GM21381 (cell line): ENCODE data around the gene C19orf12.

ENCODE experiments used
- ATAC-seq: cut with Tn5 transposase; IDR thresholded peaks from one replicate; pipeline ENCODE4 v1.9.1; 2021; ENCODE audit warnings: mild to moderate bottlenecking, moderate library complexity; ENCODE audit not compliant: unreplicated experiment

The C19orf12 gene

DNA sequence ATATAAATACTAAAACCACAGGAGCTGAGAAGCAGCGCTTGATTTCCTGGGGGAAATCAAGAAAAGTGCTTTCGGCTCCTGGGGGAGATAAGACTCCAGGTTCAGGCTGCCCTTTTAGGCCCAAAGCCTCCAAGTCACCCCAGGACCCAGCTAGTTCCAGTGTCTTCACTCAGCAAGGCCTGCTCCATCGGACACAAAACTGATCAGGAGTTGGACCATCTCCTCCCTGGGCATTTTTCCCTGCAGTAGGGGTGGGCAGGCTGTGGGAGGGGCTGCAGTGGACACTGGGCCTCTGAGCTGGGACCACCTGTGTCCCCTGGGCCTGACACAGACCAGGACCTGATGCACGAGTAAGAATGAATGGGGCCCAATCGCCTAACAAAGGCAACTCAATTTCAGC, 15.2 kb downstream of the C19orf12 start:
- no peak for ATAC-seq

DNA sequence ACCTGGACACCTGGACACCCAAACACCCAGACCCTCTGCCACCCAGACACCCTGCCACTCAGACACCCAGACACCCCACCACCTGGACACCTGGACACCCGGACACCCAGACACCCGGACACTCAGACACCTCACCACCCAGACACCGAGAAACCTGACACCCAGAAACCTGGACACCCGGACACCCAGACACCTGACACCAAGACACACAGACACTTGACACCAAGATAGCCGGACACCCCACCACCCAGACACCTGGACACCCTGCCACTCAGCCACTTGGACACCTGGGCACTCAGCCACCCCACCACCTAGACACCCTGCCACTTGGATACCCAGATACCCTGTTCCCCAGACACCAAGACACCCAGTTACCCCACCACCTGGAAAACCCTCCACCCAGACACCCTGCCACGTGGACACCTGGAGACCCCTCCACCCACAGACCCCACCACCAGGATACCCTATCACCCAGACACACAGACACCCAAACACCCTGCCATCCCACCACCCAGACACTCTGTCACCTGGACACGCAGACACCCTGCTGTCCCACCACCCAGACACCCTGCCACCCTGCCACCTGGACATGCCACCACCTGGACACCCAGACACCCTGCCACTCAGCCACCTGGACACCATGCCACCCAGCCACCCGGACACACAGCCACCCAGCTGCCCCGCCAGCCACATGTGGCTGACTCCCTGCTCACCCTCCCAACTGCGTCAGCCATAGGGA, 17.4 kb downstream of the C19orf12 start:
- ATAC-seq: no peak

- ATAC-seq: no peak
These were observed 18.6 kb downstream of the C19orf12 start for GRCh38 chr19:29696565-29696846.

GRCh38 chr19:29695765-29696564, 19.1 kb downstream of the C19orf12 start:
- ATAC-seq: no peak

DNA sequence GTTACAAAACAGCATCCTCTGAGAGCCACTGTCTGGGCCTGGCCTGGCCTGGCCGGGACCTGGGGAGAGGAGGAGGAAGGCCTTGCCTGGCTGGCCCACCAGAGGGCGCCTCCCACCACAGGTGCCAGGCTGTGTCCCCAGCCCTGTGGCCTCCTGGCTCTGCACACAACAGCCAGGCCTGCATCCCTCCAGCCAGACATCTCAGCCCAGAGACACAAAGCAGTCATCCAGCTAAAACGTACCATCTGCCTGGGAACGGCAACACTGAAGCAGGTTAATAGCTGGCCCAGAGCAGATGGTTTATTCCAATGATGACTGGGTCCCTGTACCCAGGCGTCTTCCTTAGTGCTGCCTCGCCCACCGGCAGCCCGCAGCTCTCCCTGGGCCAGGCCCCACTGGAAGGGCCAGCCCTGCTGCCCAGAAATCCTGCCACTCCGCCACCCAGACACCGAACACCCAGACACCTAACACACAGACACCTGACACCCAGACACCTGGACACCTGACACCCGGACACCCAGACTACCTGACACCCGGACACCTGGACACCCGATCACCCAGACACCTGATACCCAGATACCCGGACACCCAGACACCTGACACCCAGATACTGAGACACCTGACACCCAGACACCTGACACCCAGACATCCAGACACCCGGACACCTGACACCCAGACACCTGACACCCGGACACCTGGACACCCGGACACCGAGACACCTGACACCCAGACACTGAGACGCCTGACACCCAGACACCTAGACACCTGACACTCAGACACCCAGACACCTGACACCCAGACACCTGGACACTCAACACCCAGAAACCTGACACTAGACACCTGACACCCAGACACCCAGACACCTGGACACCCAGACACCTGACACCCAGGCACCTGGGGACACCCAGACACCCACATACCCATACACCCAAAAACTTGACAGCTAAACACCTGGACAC, 20.1 kb downstream of the C19orf12 start:
- peak; percentile 89 for ATAC-seq

- no peak for ATAC-seq
These were observed 20.9 kb downstream of the C19orf12 start for GRCh38 chr19:29694161-29694560.

- no peak for ATAC-seq
These were observed 24.2 kb downstream of the C19orf12 start for GRCh38 chr19:29690842-29691241.

DNA sequence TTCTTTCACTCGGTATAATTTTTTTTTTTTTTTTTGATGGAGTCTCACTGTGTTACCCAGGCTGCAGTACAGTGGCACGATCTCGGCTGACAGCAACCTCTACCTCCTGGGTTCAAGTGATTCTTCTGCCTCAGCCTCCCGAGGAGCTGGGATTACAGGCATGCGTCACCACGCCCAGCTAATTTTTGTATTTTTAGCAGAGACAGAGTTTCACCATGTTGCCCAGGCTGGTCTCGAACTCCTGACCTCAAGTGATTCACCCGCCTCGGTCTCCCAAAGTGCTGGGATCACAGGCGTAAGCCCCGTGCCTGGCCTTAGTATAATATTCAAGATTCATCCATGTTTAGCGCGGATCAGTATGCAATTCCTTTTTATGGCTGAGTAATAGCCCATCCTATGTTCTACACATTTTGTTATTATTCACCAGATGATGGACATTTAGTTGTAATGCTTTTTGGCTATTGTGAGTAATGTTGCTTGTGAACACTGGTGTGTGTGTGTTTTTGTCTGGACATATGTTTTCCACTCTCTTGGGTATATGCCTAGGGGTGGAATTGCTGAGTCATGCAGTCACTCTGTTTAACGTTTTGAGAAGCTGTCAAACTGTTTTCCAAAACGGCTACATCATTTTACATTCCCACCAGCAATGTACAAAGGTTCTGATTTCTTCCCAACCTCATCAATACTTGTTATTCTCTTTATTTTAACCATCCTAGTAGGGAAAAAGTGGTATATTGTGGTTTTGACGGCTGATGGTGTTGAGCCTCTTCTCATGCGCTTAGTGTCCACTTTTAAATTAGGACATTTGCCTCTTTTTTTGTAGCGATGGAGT, 26.9 kb downstream of the C19orf12 start:
- ATAC-seq: no peak

GRCh38 chr19:29687244-29687896, 27.7 kb downstream of the C19orf12 start:
- no peak for ATAC-seq

GRCh38 chr19:29686285-29686805, 28.7 kb downstream of the C19orf12 start:
- ATAC-seq: no peak

DNA sequence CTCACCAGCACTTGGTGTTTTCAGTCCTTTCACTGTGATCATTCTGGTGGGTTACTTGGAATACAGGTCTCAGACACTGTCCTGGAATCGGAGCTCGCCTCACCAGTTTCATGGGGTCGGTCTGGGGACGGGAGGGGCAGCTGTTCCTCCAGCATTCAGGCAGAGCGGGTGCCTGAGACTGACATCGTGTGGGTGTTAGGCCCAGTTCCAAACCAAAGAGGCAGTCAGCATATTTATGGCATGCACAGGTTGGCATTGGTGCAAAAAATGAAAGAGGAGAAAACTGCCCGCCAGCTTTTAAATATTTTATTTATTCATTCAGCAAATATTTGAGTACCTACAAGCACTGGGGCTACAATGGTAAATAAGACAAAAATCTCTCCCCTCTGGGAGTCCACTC, 29.7 kb downstream of the C19orf12 start:
- no peak for ATAC-seq

DNA sequence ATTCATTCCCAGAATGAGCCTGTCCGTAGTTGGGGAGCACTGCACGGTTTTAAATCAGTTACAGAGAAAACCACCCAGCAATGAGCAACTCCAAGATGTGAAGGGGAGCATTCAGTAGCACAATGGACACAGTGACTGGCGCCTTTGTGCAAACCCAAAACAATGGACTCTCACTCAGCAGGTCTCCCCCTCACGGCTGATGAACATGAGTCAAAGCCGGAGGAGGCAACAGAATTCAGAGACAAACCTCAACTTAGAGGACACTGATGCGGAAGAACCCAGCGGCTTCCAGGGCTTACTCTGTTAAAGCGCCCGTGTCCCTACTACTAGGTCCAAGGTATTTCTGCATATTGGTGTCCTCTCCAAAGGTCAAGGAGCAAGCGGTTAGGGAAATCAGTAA, 32.1 kb downstream of the C19orf12 start:
- ATAC-seq: no peak

GRCh38 chr19:29682236-29682895, 32.7 kb downstream of the C19orf12 start:
- no peak for ATAC-seq

DNA sequence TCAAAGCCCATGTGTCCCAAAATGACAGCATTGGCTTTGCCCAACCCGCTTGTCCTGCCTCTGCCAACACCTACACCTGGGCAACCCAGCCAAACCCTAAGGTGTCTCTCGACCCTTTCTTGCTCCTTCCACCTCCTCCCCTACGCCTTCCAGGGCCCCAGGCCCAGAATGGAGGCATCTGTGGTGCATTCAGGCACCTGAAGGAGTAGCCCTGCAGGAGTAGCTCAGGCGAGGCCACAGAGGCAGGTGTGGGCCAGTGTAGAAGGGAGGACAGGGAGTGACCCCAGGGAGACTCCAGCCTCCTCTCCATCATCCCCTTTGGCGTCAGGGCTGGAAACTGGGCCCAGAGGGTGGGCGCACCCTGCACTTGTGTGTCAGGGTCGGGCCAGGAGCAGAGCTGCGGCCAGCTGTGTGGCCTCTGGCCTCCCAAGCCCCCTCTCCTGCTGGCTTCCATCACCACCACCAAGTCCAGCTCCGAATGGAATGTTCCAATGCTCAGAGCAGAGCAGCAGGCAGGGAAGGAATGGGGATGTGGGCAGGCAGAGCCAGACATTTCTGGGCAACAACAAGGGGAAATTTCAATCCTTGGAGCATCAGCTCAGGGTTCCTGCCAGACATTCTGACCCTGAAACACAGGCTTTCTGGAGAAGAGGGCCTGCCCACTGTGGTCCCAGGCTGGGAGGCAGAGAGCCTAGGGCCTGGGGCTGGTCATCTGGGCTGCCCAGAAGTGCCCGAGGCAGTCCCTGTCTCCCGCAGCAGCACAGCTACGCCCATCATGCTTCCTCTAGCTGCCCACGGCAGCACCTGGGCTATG, 33.4 kb downstream of the C19orf12 start:
- no peak for ATAC-seq

- no peak for ATAC-seq
These were observed 34.1 kb downstream of the C19orf12 start for GRCh38 chr19:29680937-29681336.

DNA sequence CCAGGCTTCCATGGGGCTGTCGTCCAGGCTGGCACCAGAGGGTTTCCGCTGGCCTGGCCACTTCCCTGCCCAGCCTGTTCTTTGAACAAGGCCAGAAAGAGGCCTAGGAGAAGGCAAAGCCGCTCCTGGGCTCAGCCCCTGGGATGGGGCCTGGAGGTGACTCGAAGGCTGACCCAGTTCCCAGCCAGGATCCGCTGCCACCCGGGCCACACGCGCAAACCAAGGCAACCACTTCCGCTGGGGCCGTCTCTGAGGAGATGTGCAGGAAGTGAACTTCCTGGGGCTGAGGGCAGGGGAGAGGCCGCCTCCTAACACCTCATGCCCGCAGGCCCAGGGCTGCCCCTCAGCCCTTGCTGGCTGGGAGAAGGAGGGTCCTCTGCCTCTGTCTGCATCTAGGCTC, 34.6 kb downstream of the C19orf12 start:
- ATAC-seq: peak; percentile 70

- ATAC-seq: no peak
These were observed 35.4 kb downstream of the C19orf12 start for GRCh38 chr19:29679598-29680210.
